OCI-LY1 (cell line): ENCODE measurements around the gene IRF7.
"Not testable (repeated sequence)": the region's sequence is repeated elsewhere in the genome, so short reads cannot be mapped to it uniquely, and the experiment has no call there.

Experiments
- CTCF ChIP-seq: fragments of 200-600 bp; sonication (generic), shearing (Covaris generic); IDR thresholded peaks from 2 replicates; pipeline ENCODE4 v1.5.1; 2017; ENCODE audit warnings: mild to moderate bottlenecking, antibody characterized with exemption, low read length, moderate library complexity, mixed read lengths
- EZH2 ChIP-seq: fragments of 200-600 bp; sonication (generic), shearing (Covaris generic); IDR thresholded peaks from 2 replicates; pipeline ENCODE4 v1.8.0; 2017; ENCODE audit warnings: borderline replicate concordance, mixed run types, mild to moderate bottlenecking, antibody characterized with exemption, low read length, moderate library complexity, mixed read lengths

DNA sequence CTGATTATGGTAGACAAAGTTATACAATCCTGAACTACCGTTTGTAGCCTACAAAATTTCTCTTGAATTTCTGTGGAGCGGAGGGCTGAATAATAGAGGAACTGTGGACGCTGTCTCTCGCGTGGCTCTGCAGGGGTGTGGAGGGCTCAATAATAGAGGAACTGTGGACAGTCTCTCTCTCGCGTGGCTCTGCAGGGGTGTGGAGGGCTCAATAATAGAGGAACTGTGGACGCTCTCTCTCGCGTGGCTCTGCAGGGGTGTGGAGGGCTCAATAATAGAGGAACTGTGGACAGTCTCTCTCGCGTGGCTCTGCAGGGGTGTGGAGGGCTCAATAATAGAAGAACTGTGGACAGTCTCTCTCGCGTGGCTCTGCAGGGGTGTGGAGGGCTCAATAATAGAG lies 37.4 kb upstream of the IRF7 start:
- not testable (repeated sequence) for TF ChIP-seq CTCF, EZH2
